Measurements from ENCODE around the gene MYADML2.
"Not testable (repeated sequence)": the region's sequence is repeated elsewhere in the genome, so short reads cannot be mapped to it uniquely, and the experiment has no call there.

DNA sequence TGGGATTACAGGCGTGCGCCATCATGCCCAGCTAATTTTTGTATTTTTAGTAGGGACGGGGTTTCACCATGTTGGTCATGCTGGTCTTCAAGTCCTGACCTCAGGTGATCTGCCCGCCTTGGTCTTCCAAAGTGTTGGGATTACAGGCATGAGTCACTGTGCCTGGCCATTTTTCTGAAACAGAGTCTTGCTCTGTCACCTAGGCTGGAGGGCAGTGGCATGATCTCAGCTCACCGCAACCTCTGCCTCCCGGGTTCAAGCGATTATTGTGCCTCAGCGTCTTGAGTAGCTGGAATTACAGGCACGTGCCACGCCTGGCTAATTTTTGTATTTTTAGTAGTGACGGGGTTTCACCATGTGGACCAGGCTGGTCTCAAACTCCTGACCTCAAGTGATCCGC is 34.5 kb upstream of the MYADML2 start:
- not testable (repeated sequence) for TF ChIP-seq SUZ12 (IDR thresholded peaks at IDR 0.05; ENCODE audit: extremely low read depth, insufficient read depth, insufficient read length); ZNF274 (IDR thresholded peaks at IDR 0.05; ENCODE audit: low read depth, low read length); YY1 (IDR thresholded peaks at IDR 0.05; ENCODE audit: insufficient read depth, insufficient read length)
